ELF-1 (cell line): Measurements from ENCODE around the gene TRABD2B.

Experiments used
- DNase-seq: peaks from one replicate; pipeline ENCODE4 v3.0.0-alpha.2; 2016; ENCODE audit warnings: low read depth, low spot score

TRABD2B gene

DNA sequence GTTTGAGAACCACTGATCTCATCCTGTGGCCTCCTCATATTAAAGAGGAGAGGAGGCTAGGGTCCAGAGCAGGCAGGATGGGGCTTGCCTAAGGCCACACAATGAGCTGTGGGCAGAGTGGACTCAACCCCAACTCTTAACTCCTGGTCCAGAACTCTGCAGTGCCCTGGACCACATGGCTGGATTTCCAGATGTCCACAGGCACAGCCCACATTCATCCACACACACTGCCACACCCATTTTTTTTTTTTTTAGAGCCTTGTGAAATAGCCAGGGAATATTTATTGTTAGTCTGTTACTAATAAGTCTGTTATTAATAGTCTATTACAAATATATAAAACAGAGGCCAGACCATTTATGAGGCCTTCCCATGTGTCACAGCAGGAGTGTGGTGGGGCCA is 192.2 kb downstream of the TRABD2B start:
- no peak for DNase-seq

DNA sequence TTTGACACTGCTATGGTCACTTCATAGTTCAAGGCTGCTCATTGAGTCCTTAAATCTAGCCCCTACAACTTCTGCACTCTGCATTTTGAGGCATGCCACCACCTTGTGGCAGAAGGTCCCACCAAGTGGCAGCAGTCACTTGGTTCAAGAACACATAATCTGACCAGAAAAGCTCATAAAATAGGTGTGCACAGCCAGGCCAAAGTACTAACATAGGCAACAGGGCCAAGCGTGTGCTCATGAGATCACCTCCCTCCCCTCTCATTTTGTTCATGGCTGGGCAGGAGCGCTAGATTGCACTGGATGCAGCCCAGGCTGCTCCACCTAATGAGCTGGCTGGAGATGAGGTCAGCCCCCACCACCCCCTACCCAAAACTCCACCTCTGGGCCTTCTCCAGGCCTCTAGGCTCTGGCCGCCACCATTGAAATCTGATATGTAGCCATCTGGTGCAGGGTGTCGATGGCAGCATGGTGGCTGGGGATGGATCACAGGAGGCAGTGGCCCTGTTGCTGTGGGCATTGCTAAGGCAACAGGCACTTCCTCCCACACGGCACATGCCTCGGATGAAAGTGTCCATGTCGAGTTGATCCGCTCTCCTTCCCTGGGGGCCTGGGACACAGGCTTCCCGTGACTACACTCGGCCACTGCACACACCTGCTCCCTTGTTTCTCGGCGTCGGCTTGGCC is 193.2 kb downstream of the TRABD2B start:
- peak; percentile 56 for DNase-seq

DNA sequence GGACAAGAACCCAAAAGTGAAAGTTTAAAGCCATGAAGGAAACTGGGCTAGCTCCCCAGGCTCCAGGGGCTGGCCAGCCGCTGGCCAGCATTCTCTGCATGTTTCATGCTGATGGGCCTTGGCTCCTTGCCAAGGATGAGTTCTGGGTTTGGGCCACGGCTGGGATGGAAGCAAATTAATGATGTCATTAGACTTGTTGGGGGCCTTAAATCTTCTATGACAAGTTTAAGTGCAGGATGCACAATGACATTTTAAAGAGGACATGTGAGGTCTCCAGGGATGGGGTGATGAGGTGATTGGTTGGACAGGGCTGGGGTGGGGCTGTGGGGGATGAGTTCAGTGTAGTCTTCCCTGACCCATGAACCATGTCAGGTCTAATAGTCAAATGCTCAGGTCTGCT is 199.6 kb downstream of the TRABD2B start:
- no peak for DNase-seq

DNA sequence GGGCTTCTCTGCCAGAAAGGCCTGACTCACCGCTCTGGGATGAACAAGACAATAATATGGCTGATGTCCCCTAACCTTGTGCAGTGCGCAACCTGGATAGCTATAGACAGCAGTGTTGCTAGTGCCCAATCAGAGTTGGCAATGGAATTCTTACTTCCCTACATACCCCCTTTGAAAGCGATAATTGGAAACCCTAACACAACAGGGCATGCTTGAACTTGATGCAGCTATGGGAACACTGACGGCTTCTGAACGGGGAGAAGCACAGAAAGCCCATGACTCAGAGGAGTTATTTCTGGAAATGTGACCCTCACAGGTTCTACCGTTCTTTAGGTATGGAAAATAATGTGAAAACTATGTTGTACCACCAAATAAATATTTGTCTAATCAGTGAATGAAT is 200.6 kb downstream of the TRABD2B start:
- DNase-seq = no peak

DNA sequence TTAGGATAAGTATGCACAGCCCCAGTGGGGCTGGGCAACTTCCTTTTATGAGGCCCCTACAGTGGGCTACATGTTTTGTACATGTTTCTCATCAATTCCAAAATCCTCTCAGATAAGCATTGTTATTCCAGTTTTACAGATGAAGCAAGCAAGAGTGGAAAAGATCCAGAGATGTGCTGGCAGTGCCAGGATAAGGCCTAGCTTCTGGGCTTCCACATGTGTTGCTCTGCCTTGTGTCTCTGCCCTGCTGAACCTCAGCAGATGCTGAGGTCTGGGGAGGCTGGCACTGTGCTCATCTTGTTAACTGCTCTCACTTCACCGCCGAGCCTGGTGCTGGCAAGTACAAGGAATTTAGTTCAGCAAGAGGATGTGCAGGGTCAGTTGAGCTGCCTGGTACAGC is 202.1 kb downstream of the TRABD2B start:
- DNase-seq = no peak

DNA sequence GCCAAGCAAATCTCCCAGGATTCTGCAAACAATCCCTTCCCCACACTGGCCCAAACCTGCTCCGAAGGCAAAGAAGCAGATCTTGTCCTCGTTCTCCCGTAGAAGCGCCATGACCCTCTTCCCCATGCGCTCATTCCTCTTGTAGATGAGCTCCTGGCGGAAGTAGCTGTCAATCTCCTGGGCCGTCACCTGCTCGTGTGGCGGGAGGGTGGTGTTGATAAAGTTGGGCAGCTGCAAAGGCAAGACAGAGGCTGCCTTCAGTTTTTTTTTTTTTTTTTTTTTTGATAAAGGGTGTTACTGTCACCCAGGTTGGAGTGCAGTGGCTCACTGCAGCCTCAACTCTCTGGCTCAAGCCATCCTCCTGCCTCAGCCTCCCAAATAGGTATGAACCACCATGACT is 202.7 kb downstream of the TRABD2B start:
- DNase-seq = no peak

DNA sequence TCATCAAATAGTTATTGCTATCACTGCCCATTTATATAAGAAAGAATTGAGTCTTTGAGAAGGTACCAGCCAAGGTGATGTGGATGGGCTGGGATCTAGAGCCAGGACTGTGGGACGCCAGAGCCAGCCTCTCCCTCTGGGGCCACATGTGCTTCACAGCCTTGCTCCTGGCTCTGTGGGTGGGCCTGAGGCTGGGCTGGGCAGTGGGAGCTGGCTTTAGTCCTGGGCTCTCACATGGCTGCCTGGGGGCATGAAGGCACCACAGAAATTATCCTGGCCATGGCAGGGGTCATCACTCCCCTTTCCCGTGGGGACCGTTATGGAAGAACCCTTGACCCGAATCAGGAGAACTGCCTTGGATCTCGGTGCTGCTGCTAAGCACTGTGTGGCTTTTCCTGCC is 203.1 kb downstream of the TRABD2B start:
- no peak for DNase-seq

DNA sequence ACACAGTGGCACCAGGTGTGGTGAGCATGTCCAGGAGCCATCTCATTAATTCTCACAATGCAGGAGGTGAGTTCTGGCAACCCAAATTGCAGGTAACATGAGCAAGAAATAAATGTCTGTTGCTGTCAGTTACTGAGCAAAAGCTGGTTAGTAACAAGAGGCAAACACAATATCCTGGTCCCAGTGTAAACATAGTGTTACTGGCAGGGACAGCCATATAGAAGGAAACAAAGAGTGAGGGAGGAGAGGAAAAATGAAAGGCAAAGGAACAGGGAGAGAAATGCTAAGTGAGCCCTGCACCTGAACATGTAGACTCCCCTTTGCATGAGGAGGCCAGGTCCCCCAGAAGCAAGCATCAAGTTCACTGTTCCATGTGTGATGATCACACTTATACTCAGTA is 203.6 kb downstream of the TRABD2B start:
- DNase-seq = no peak

DNA sequence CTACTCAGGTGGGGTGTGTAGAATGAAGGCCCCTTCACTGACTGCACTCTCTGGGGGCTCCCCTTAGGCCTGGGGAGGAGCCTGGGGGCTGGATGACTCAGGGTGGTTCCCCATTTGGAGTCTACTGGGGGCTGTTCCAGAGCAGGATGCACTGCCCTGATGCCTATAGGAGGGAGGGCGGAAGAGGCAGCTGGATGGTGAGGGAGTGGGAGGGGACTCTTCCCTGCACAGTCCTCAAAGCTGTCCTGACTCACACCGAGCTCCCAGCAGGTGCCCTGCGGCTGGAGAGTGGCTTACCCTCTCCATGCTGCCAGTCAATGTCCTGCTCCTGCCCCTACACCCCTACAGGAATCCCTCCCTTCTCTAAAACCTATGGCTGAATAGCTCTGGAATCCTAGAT is 204.4 kb downstream of the TRABD2B start:
- no peak for DNase-seq

DNA sequence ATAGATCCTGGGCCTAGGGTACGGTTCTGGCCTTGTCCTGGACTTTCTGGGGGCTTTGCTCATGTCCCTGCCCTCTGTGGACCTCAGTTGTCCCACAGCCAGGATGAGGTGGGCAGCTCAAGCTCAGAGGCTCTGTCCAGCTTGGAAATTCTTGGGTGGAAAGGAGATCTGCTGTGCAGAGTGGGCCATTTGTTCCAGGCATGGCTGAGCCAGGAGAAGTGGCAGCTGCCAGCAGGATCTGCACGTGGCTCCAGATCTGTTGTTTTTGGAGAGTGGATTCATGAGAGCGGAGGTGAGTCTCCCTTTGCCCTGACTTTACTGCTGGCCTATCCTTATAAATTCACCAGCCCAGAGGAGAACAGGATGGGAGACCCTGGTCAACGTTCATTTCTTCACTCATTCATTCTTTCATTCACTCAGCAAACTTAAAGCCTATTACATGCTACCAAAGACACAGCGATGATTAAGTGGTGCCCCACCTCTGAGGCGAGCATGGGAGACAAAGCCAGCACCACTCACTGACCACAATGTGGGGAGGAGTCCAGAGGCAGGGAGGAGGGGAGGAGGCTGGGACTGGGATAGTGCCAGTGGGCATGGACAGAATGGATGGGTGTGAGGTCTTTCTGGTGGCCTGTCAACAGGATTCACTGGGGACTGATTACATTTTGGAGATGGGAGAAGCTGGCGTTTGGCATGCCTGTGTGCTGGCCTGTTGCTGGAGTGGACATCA is 205.1 kb downstream of the TRABD2B start:
- DNase-seq = no peak

DNA sequence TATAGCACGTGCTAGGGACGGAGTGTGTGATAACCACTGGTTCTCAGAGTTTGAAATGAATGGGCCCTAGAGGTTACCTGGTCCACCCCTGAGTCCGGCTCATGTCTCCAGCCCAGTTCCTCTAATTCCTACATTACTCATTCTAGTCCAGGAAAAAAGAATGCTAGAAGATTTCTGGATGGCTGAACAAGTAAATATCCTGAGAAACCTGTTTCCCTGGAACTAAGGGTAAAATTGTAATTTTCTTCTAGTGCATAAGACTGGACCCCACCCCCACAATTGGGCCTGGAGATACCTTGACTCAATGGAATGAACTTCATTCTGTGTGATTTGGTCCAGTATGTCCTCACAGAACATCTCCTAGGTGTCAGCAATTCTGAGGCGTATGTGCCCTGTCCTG is 208.4 kb downstream of the TRABD2B start:
- no peak for DNase-seq

DNA sequence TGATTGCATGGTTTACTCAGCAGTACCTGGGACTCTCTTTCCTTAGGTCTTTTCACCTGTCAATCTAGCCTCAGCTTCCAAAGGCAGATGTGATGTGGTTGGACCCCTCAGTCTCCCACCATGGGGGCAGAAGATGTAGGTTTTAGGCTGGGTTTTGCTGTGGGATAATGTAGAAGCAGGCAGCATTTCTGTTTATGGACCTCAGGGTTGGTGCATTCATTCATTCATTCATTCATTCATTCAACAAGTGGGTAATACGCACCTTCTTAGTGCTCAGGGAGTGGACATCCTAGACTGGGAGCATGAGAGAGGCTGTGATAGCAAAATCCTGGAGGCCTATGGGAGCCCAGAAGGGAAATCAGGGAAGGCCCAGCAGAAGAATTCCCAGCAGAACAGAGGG is 209.6 kb downstream of the TRABD2B start:
- DNase-seq = no peak

DNA sequence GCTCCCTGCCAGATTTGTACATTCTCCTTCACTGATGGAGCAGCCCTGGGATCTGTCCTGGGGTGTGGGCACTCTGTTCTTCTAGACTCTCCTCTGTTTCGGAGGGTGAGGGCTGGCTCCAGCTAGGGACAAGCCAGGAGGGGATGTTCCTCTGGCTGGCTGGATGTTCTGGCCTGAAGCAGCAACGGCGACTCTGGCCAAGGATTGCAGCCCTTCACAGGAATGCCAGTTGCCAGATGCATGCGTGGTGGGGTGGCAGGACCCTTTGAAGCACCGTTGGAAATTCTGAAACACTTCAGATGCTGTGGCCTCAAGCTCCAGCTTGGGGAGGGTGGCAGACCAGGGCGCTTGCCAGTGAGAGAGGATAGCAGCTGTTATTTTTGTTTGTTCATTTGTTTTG is 210.9 kb downstream of the TRABD2B start:
- DNase-seq = no peak

DNA sequence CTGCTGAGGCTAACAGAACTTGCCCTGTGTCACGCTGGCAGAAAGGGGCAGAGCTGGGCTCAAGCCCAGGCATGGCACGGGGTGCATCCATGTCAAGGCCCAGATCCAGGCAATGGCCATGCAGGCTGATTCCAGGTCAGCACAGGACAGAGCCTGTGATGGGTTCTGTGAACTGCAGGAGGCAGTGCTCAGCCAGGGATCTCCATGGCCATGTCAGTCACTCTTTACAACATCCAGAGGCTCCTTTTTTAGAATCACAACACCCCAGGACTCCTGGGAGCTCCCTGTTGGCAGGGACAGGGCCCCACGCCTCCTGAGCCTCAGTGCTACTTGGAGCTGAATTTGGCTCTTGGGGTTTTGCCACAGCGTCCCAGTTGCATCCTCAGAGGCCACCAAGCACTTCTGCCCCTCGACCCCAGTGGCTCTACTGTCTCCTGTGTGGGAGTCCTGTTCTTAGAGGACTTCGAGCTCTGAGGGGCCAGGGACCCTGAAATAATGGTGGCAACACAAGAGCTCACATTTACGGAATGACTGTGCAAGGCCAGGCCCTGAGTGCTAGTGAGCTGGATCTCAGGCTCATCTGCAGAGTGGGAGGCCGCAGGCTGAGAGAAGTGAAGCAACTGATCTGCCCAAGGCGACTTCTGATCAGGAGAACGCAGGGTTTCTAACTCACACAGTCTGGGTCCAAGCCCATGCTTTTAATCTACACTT is 211.5 kb downstream of the TRABD2B start:
- DNase-seq = peak; percentile 64

DNA sequence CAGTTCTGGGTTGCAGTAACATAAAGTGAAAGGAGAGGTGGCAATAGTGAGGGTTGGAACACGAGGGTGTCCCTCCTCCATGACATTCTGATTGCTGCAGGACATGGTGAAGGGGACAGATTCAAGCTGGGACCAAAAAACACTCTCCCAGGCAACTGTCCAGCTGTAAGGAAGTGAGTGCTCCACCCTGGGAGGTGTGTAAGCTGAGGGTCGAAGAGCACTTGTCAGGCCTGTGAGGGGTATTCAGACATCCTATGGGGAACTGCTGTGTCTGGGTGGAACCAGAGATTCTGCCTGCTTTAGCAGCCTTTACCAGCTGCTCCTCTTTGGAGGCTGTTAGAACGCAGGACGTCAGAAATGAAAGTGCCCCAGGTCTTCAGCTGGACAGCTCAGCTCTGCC is 212.1 kb downstream of the TRABD2B start:
- no peak for DNase-seq

DNA sequence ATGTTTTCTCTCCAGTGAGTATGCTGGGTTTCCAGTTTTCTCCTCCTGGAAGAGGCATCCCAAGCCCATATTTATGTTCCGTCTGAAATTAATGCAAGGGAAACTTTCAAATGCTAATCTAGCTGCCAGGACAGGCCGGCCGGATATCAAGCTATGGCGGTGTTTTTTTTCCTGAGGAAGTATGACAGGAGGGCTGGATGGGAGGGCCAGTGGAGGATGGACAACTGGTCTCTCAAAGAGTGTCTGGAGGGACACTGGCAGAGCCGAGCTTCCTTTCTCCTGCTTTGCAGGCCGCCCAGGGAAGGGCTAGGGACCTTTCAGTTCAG is 212.7 kb downstream of the TRABD2B start:
- DNase-seq = no peak

DNA sequence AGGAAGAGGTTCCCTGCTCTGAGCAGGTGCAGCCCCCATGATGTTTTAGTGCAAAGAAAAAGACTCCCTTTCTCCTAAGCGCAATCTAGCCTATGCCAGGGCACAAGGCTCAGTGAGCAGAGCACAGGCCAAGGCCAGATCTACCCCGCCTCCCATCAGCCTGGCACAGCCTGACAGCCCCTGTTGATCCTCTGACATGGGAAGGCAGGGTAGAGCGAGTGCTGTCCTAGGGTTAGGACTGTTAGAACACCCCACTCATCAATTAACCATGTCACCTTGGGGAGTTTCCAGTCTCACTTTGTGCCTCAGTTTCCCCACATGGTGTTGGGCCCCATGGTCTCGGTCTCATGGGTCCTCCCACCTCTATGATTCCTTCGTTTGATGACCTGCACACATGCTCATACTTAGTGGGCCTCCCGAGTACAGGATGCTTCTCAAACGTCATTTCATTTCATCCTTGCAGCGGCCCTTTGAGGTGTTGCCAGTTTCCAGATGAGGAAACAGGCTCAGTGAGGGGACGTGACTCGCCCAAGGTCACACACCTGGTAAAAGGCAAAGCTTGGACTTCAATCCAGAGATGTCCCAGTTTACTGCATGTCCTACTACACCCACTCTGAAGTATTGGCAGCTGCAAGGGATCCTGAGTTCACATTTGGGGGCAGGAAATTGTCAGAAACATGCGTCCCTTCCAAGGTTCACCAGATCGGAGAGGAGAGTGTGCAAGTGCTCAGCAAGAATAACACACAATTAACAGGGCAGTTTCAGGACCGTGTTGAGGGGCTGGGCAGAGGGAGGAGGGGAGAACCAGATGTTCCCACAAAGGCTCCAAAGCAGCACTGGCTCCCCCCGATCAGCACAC is 213.3 kb downstream of the TRABD2B start:
- no peak for DNase-seq

DNA sequence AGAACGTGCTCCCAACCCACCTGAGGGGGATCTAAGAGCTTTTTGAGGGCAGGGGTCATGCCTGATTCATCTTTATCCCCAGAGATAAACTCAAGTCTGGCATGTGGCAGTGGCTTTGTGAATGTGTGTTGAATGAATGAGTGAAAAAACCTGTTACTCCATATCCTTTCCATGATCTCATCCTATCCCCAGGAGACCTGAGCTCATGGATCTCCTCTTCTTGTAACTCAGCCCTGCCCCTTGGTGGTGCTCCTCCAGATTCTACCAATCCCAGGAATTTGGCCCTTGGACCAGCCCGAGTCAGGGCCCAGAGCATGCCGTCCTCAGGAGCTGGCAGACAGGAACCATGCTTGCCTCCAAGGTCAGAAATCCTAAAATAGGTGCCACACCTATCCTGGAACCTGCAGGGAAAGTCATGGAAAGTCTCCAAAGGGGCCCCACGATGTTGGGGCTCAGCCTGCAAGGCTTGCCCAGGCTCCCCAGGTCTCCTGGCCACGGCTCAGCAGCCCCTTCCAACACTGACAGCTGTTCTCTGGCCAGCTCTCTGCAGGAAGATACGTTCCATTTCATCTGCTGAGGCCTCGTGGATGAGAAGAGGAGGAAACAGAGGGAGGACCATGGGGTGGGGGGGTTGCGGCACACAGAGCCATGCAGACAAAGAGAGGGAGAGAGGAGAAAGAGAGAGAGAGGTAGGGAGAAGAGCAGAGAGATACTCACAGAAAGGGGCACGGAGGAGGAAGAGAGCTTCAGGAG is 214.6 kb downstream of the TRABD2B start:
- DNase-seq = no peak

DNA sequence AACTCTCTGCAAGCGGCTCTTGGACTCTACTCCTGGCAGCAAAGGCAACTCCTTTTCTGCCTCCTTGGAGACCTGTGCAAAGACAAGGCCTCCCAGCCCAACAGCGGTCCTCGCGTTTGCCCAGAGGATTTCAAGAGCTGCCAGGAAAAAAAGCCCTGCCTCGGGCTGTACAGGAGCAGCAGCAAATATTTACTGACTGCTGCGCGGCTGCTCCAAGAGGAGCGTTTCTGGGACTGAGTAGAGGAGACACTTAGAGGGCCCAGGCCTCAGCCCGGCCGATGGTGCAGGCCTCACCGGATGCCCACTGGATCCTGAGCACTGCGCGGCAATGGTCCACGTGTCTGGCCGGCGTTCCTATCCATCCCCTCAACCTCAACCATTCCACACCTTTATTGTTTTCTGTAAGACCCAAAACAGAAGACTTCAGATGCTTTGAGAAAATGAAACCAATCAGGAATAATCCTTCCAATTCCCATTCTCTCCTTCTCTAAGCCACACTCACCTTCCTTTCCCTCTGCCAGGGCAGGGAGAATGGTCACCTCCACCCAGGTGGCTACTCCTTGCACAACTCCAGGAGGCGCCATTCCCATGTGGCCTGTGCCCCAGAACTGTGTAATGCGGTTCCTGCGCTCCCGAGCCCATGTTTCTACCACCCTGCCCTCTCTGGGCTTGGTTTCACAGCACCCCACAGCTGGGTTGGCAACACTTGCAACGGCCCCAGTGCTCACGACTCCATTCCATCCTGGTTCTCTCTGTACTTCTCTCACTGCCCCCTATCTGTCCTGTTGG is 215.8 kb downstream of the TRABD2B start:
- DNase-seq = no peak

DNA sequence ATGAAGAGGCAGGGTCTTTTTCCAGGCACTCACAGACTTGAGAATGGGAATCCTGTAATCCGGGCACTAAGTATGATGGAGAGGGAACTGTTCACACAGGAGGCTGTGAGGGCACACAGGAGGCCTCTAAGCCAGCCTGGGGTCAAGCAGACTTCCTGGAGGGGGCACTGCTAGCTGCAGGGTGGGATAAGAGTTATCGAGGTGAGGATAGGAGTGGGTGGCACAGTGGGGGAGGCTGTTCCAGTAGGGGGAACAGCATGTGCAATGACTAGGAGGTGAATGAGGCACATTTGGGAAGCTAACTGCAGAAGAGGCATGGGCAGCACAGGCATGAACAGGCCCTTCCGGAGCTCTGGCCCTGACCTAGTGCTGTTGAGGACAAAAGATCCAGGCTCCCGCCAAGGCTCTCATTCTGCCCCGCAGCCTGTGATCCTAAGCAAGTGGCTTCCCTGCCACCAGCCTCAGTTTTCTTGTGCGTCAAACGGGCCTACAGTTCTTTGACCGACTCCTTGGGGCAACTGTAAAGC is 216.7 kb downstream of the TRABD2B start:
- no peak for DNase-seq
